ENCODE measurements around the gene ELOB.
A peak's percentile ranks its signal among the peaks of the same experiment; 100 is the strongest.

ELOB gene

GRCh38 chr16:2740476-2740875 is 36.6 kb downstream of the ELOB start:
- peaks cover 0 to 11% (median 7%) of the 10 kb centered on the region in 10 experiments; a peak in 9 of 20 replicates for H3K4me1 ChIP-seq

GRCh38 chr16:2739625-2740430 is 37.3 kb downstream of the ELOB start:
- Histone ChIP-seq H3K4me2 (peak overlapping the region in 1 of 11 experiments; percentile 25; a peak in 2 of 22 replicates), H3K36me3 (no peaks in the 10 kb centered on the region), H3K27ac (no peak overlapping the region), H4K20me1 (no peaks in the 10 kb centered on the region), H3K27me3 (no peaks in the 10 kb centered on the region), H3K9me3 (replicated peaks in 1 of 11) (no peaks in the 10 kb centered on the region), H3K9ac (peak overlapping the region in 7 of 11 experiments; percentile 3 to 51 (median 30); a peak in 5 of 22 replicates), H3K4me3 (no peak overlapping the region), H3K4me1 (peaks cover 0 to 12% (median 8%) of the 10 kb centered on the region in 10 experiments; a peak in 10 of 20 replicates)
- TF ChIP-seq Cebpa-rat (IDR thresholded peaks at IDR 0.05) = no peak

More at GRCh38 chr16:2740476-2740875, 36.6 kb downstream of the ELOB start:
- no peaks in the 10 kb centered on the region for H3K27me3 ChIP-seq
- no peak overlapping the region for H3K4me3 ChIP-seq
- H3K27ac ChIP-seq = no peak overlapping the region
- no peaks in the 10 kb centered on the region for H3K9me3 ChIP-seq (replicated peaks in 1 of 11)
- no peaks in the 10 kb centered on the region for H4K20me1 ChIP-seq
- H3K4me2 ChIP-seq = no peak overlapping the region
- no peak for TF ChIP-seq Cebpa-rat (IDR thresholded peaks at IDR 0.05)
- no peaks in the 10 kb centered on the region for H3K36me3 ChIP-seq
- H3K9ac ChIP-seq = no peak overlapping the region

GRCh38 chr16:2738615-2739014 is 38.5 kb downstream of the ELOB start:
- no peak for TF ChIP-seq Cebpa-rat (IDR thresholded peaks at IDR 0.05)
- H3K27ac ChIP-seq = no peak overlapping the region
- H3K4me3 ChIP-seq = no peak overlapping the region
- peak overlapping the region in 5 of 11 experiments; percentile 5 to 51 (median 13); a peak in 3 of 22 replicates for H3K9ac ChIP-seq
- no peaks in the 10 kb centered on the region for H3K36me3 ChIP-seq
- H4K20me1 ChIP-seq = no peaks in the 10 kb centered on the region
- H3K9me3 ChIP-seq (replicated peaks in 1 of 11) = no peaks in the 10 kb centered on the region
- no peaks in the 10 kb centered on the region for H3K27me3 ChIP-seq
- H3K4me1 ChIP-seq = peaks cover 0 to 12% (median 8%) of the 10 kb centered on the region in 10 experiments; a peak in 11 of 20 replicates
- H3K4me2 ChIP-seq = no peak overlapping the region; a peak in 1 of 22 replicates

- Histone ChIP-seq H3K9ac (no peak overlapping the region; a peak in 1 of 22 replicates), H4K20me1 (no peaks in the 10 kb centered on the region), H3K4me2 (no peak overlapping the region), H3K9me3 (replicated peaks in 1 of 11) (no peaks in the 10 kb centered on the region), H3K4me1 (peaks cover 0 to 12% (median 8%) of the 10 kb centered on the region in 10 experiments; a peak in 11 of 20 replicates), H3K27ac (no peak overlapping the region), H3K36me3 (no peaks in the 10 kb centered on the region), H3K4me3 (no peak overlapping the region), H3K27me3 (no peaks in the 10 kb centered on the region)
- TF ChIP-seq Cebpa-rat (IDR thresholded peaks at IDR 0.05) = no peak
These were observed 39.1 kb downstream of the ELOB start for GRCh38 chr16:2737895-2738418.

GRCh38 chr16:2737238-2737605 is 39.9 kb downstream of the ELOB start:
- peaks cover 0 to 12% (median 8%) of the 10 kb centered on the region in 10 experiments; a peak in 11 of 20 replicates for H3K4me1 ChIP-seq
- no peaks in the 10 kb centered on the region for H4K20me1 ChIP-seq
- no peak for TF ChIP-seq Cebpa-rat (IDR thresholded peaks at IDR 0.05)
- H3K9ac ChIP-seq = no peak overlapping the region
- H3K27ac ChIP-seq = no peak overlapping the region
- H3K4me3 ChIP-seq = no peak overlapping the region
- H3K4me2 ChIP-seq = no peak overlapping the region
- no peaks in the 10 kb centered on the region for H3K27me3 ChIP-seq
- no peaks in the 10 kb centered on the region for H3K9me3 ChIP-seq (replicated peaks in 1 of 11)
- no peaks in the 10 kb centered on the region for H3K36me3 ChIP-seq

- H3K27me3 ChIP-seq = no peaks in the 10 kb centered on the region
- H3K36me3 ChIP-seq = no peaks in the 10 kb centered on the region
- H3K9me3 ChIP-seq (replicated peaks in 1 of 11) = no peaks in the 10 kb centered on the region
- no peak overlapping the region for H3K9ac ChIP-seq
- H3K27ac ChIP-seq = no peak overlapping the region
- no peak overlapping the region for H3K4me3 ChIP-seq
- H4K20me1 ChIP-seq = no peaks in the 10 kb centered on the region
- no peak overlapping the region for H3K4me2 ChIP-seq
- H3K4me1 ChIP-seq = peaks cover 0 to 12% (median 8%) of the 10 kb centered on the region in 10 experiments; a peak in 11 of 20 replicates
- no peak for TF ChIP-seq Cebpa-rat (IDR thresholded peaks at IDR 0.05)
These were observed 40.4 kb downstream of the ELOB start for GRCh38 chr16:2736476-2737237.

GRCh38 chr16:2734844-2735515 is 42.1 kb downstream of the ELOB start:
- peak overlapping the region in 1 of 11 experiments; percentile 23; a peak in 1 of 22 replicates for H3K4me2 ChIP-seq
- H3K27me3 ChIP-seq = no peaks in the 10 kb centered on the region
- H3K4me1 ChIP-seq = peaks cover 0 to 19% (median 11%) of the 10 kb centered on the region in 10 experiments; a peak in 14 of 20 replicates
- H3K9me3 ChIP-seq (replicated peaks in 1 of 11) = no peaks in the 10 kb centered on the region
- no peak overlapping the region for H3K9ac ChIP-seq
- H3K36me3 ChIP-seq = no peaks in the 10 kb centered on the region
- no peaks in the 10 kb centered on the region for H4K20me1 ChIP-seq
- H3K27ac ChIP-seq = no peak overlapping the region
- H3K4me3 ChIP-seq = no peak overlapping the region
- no peak for TF ChIP-seq Cebpa-rat (IDR thresholded peaks at IDR 0.05)

- Histone ChIP-seq H3K4me1 (peaks cover 2 to 20% (median 13%) of the 10 kb centered on the region in 10 experiments; a peak in 18 of 20 replicates), H3K4me3 (no peak overlapping the region), H3K27ac (no peak overlapping the region), H3K9ac (no peak overlapping the region), H3K36me3 (no peaks in the 10 kb centered on the region), H4K20me1 (no peaks in the 10 kb centered on the region), H3K27me3 (no peaks in the 10 kb centered on the region), H3K4me2 (peak overlapping the region in 3 of 11 experiments; percentile 6 to 35 (median 11); a peak in 5 of 22 replicates), H3K9me3 (replicated peaks in 1 of 11) (no peaks in the 10 kb centered on the region)
- no peak for TF ChIP-seq Cebpa-rat (IDR thresholded peaks at IDR 0.05)
These were observed 49.0 kb downstream of the ELOB start for GRCh38 chr16:2728034-2728433.
